Effector CD4-positive, alpha-beta T cell (primary cell): ENCODE data around the gene CD177.
"Not testable (repeated sequence)": the region's sequence is repeated elsewhere in the genome, so short reads cannot be mapped to it uniquely, and the experiment has no call there.

Experiments used
- DNase-seq: peaks from one replicate; pipeline ENCODE4 v3.0.0-alpha.2; 2020

The CD177 gene

GRCh38 chr19:43336508-43336907 lies 17.0 kb upstream of the CD177 start:
- not testable (repeated sequence) for DNase-seq

- DNase-seq = no peak
Measured at GRCh38 chr19:43337737-43338136, 15.7 kb upstream of the CD177 start.

- no peak for DNase-seq
Measured at GRCh38 chr19:43338530-43338929, 15.0 kb upstream of the CD177 start.

- not testable (repeated sequence) for DNase-seq
Measured at GRCh38 chr19:43339243-43339930, 14.1 kb upstream of the CD177 start.

GRCh38 chr19:43340101-43340500 lies 13.4 kb upstream of the CD177 start:
- DNase-seq = not testable (repeated sequence)

- not testable (repeated sequence) for DNase-seq
Measured at GRCh38 chr19:43341098-43341497, 12.4 kb upstream of the CD177 start.

- DNase-seq = not testable (repeated sequence)
Measured at GRCh38 chr19:43342104-43342503, 11.4 kb upstream of the CD177 start.

- not testable (repeated sequence) for DNase-seq
Measured at GRCh38 chr19:43344347-43344925, 9.1 kb upstream of the CD177 start.

GRCh38 chr19:43349813-43350212 lies 3.7 kb upstream of the CD177 start:
- DNase-seq = not testable (repeated sequence)

- DNase-seq = no peak
Measured at GRCh38 chr19:43351998-43352746, 1.3 kb upstream of the CD177 start.

- no peak for DNase-seq
Measured at GRCh38 chr19:43354305-43354627, 780 bp downstream of the CD177 start.

- DNase-seq = not testable (repeated sequence)
Measured at GRCh38 chr19:43356749-43357148, 3.3 kb downstream of the CD177 start.

- DNase-seq = no peak
Measured at GRCh38 chr19:43362179-43362578, 8.7 kb downstream of the CD177 start.

- no peak for DNase-seq
Measured at GRCh38 chr19:43362745-43363144, 9.3 kb downstream of the CD177 start.

GRCh38 chr19:43365677-43366076 lies 12.2 kb downstream of the CD177 start:
- not testable (repeated sequence) for DNase-seq

GRCh38 chr19:43367822-43368221 lies 14.3 kb downstream of the CD177 start:
- DNase-seq = no peak

GRCh38 chr19:43368897-43369296 lies 15.4 kb downstream of the CD177 start:
- not testable (repeated sequence) for DNase-seq

- DNase-seq = no peak
Measured at GRCh38 chr19:43371909-43372308, 18.4 kb downstream of the CD177 start.

- no peak for DNase-seq
Measured at GRCh38 chr19:43372462-43372861, 19.0 kb downstream of the CD177 start.

GRCh38 chr19:43377624-43378023 lies 24.1 kb downstream of the CD177 start:
- DNase-seq = not testable (repeated sequence)

GRCh38 chr19:43380008-43380407 lies 26.5 kb downstream of the CD177 start:
- no peak for DNase-seq

GRCh38 chr19:43380771-43381386 lies 27.4 kb downstream of the CD177 start:
- DNase-seq = no peak

- not testable (repeated sequence) for DNase-seq
Measured at GRCh38 chr19:43382586-43383216, 29.2 kb downstream of the CD177 start.
